ENCODE measurements around the gene UBE2N. TPM values are rescaled to one million over a fixed set of nuclear protein-coding genes. Genes with fewer than 3 reads are reported as not detected.
A peak's percentile ranks its signal among the peaks of the same experiment; 100 is the strongest.
"Not testable (repeated sequence)": the region's sequence is repeated elsewhere in the genome, so short reads cannot be mapped to it uniquely, and the experiment has no call there.

Gene UBE2N
- total RNA-seq, 2 experiments from 2014 or later, result 228 to 235 TPM

DNA sequence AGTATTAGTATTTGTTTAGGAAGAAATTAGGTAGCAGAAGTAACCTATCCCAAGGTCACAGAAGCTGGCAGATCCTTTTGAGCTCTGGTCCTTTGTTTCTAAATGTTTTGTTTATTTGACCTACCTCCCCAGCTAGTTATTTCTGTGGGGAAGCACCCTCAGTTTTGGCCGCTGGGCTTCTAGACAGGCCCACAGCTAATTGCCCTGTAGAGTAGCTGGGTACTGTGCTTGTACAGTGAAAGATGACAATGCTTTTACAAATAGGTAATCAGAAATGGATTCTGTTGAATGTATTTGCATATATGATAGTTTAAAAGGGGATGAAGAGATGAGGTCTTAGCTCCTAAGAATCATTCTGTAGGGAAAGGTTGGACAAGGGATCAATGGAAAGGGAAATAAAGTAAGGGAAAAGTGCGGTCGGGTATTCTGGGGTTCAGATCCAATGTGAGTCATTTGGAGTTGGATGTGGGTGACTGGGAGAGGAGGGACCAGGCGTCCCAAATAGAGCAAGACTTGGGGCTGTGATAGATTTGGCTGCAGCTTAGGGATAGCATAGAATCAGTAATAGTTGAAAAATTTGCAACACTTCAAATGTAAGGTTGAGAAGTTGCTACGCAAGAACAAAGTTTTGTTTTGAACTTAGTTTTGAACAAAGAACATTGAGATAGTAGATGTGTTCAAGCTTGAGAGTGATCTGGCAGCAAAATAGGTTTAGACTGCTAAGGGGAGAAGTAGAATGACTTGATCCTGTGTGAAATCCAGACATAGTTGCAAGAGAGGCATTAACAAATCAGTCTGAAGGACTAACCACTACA lies 60.4 kb downstream of the UBE2N start:
- Mint-ChIP-seq H3K9me3 (no peaks in the 10 kb centered on the region), H3K4me3 (peak overlapping the region; percentile 100), H3K27me3 (no peaks in the 10 kb centered on the region), H3K27ac (peak overlapping the region; percentile 64), H3K4me1 (peaks cover 37% of the 10 kb centered on the region), H3K36me3 (peaks cover 42% of the 10 kb centered on the region)
- no peak for DNase-seq

GRCh38 chr12:93380480-93381121 lies 61.1 kb downstream of the UBE2N start:
- Mint-ChIP-seq H3K27me3 (no peaks in the 10 kb centered on the region), H3K9me3 (no peaks in the 10 kb centered on the region), H3K4me3 (peak overlapping the region; percentile 100), H3K4me1 (peaks cover 40% of the 10 kb centered on the region), H3K36me3 (peaks cover 42% of the 10 kb centered on the region), H3K27ac (peak overlapping the region; percentile 64)
- DNase-seq, result no peak

GRCh38 chr12:93379981-93380361 lies 61.8 kb downstream of the UBE2N start:
- H3K27ac Mint-ChIP-seq, result peak overlapping the region; percentile 100
- H3K4me1 Mint-ChIP-seq, result peaks cover 38% of the 10 kb centered on the region
- peaks cover 36% of the 10 kb centered on the region for H3K36me3 Mint-ChIP-seq
- no peak for DNase-seq
- H3K27me3 Mint-ChIP-seq, result no peaks in the 10 kb centered on the region
- H3K9me3 Mint-ChIP-seq, result no peaks in the 10 kb centered on the region
- H3K4me3 Mint-ChIP-seq, result peak overlapping the region; percentile 100

- H3K36me3 Mint-ChIP-seq, result peaks cover 34% of the 10 kb centered on the region
Observed at GRCh38 chr12:93379326-93379980, 62.3 kb downstream of the UBE2N start.

GRCh38 chr12:93378998-93379325 lies 62.8 kb downstream of the UBE2N start:
- DNase-seq, result no peak
- H3K27me3 Mint-ChIP-seq, result no peaks in the 10 kb centered on the region
- peak overlapping the region; percentile 100 for H3K4me3 Mint-ChIP-seq
- H3K4me1 Mint-ChIP-seq, result peaks cover 43% of the 10 kb centered on the region
- H3K27ac Mint-ChIP-seq, result peak overlapping the region; percentile 100
- no peaks in the 10 kb centered on the region for H3K9me3 Mint-ChIP-seq
- H3K36me3 Mint-ChIP-seq, result peaks cover 34% of the 10 kb centered on the region

More at GRCh38 chr12:93379326-93379980, 62.3 kb downstream of the UBE2N start:
- H3K9me3 Mint-ChIP-seq, result no peaks in the 10 kb centered on the region
- peaks cover 38% of the 10 kb centered on the region for H3K4me1 Mint-ChIP-seq
- H3K4me3 Mint-ChIP-seq, result peak overlapping the region; percentile 100
- DNase-seq, result no peak
- no peaks in the 10 kb centered on the region for H3K27me3 Mint-ChIP-seq
- H3K27ac Mint-ChIP-seq, result peak overlapping the region; percentile 100

GRCh38 chr12:93378196-93378997 lies 63.4 kb downstream of the UBE2N start:
- DNase-seq, result peak; percentile 69
- peak overlapping the region; percentile 100 for H3K27ac Mint-ChIP-seq
- not testable (repeated sequence) for H3K27me3 Mint-ChIP-seq, H3K9me3 Mint-ChIP-seq
- peaks cover 33% of the 10 kb centered on the region for H3K36me3 Mint-ChIP-seq
- H3K4me1 Mint-ChIP-seq, result peaks cover 43% of the 10 kb centered on the region
- H3K4me3 Mint-ChIP-seq, result peak overlapping the region; percentile 100

- peaks cover 26% of the 10 kb centered on the region for H3K36me3 Mint-ChIP-seq
- H3K4me3 Mint-ChIP-seq, result peak within 1 kb of the TSS; percentile 100
- H3K27ac Mint-ChIP-seq, result peak within 1 kb of the TSS; percentile 100
- H3K9me3 Mint-ChIP-seq, result no peaks in the 10 kb centered on the region
- DNase-seq, result peak; percentile 96
- peaks cover 37% of the 10 kb centered on the region for H3K4me1 Mint-ChIP-seq
- no peaks in the 10 kb centered on the region for H3K27me3 Mint-ChIP-seq
Observed at GRCh38 chr12:93377252-93378195, 64.2 kb downstream of the UBE2N start, which contains the start of gene NUDT4. NUDT4 (plus strand) TSS chr12:93377925; CDS start chr12:93378323, 398 bp downstream.

GRCh38 chr12:93376436-93377251 lies 65.1 kb downstream of the UBE2N start:
- Mint-ChIP-seq H3K4me3 (peak overlapping the region; percentile 73), H3K36me3 (peaks cover 21% of the 10 kb centered on the region), H3K27me3 (no peaks in the 10 kb centered on the region), H3K27ac (no peak overlapping the region), H3K9me3 (no peaks in the 10 kb centered on the region), H3K4me1 (peaks cover 31% of the 10 kb centered on the region)
- DNase-seq, result no peak

GRCh38 chr12:93375906-93376305 lies 65.8 kb downstream of the UBE2N start:
- no peak for DNase-seq
- Mint-ChIP-seq H3K27ac (no peak overlapping the region), H3K4me3 (no peak overlapping the region), H3K36me3 (peaks cover 14% of the 10 kb centered on the region), H3K27me3 (no peaks in the 10 kb centered on the region), H3K4me1 (peaks cover 24% of the 10 kb centered on the region), H3K9me3 (no peaks in the 10 kb centered on the region)

GRCh38 chr12:93373961-93374656 lies 67.6 kb downstream of the UBE2N start:
- H3K4me1 Mint-ChIP-seq, result peaks cover 18% of the 10 kb centered on the region
- peaks cover 5% of the 10 kb centered on the region for H3K36me3 Mint-ChIP-seq

DNA sequence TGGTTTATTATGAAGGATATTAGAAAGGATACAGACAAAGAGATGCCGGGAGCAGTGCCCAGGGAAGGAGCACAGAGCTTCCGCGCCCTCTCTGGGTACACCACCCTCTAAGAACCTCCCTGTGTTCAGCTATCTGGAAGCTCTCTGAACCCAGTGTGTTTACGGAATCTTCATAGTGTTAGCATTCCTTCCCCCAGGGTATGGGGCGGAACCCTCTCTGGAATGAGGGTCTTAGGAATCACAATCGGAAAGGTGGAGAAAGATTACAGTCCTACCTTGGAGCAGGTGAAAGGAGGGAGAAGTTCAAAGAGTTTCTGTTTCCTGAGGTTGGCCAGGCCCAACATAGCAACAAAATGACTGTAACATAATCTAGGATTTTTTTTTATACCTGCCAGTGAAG lies 70.8 kb downstream of the UBE2N start:
- no peak overlapping the region for H3K4me3 Mint-ChIP-seq
- no peaks in the 10 kb centered on the region for H3K9me3 Mint-ChIP-seq
- no peak for DNase-seq
- H3K36me3 Mint-ChIP-seq, result no peaks in the 10 kb centered on the region
- H3K27ac Mint-ChIP-seq, result no peak overlapping the region
- peaks cover 8% of the 10 kb centered on the region for H3K4me1 Mint-ChIP-seq
- no peaks in the 10 kb centered on the region for H3K27me3 Mint-ChIP-seq

More at GRCh38 chr12:93373961-93374656, 67.6 kb downstream of the UBE2N start:
- no peak for DNase-seq
- Mint-ChIP-seq H3K9me3 (no peaks in the 10 kb centered on the region), H3K27ac (no peak overlapping the region), H3K4me3 (no peak overlapping the region), H3K27me3 (no peaks in the 10 kb centered on the region)

- Mint-ChIP-seq H3K36me3 (no peaks in the 10 kb centered on the region), H3K9me3 (no peaks in the 10 kb centered on the region), H3K4me3 (no peak overlapping the region), H3K4me1 (peaks cover 7% of the 10 kb centered on the region), H3K27me3 (no peaks in the 10 kb centered on the region), H3K27ac (no peak overlapping the region)
- no peak for DNase-seq
Observed at GRCh38 chr12:93369505-93369904, 72.2 kb downstream of the UBE2N start.

- Mint-ChIP-seq H3K27ac (no peak overlapping the region), H3K4me3 (no peak overlapping the region), H3K36me3 (no peaks in the 10 kb centered on the region), H3K4me1 (peaks cover 6% of the 10 kb centered on the region), H3K27me3 (no peaks in the 10 kb centered on the region), H3K9me3 (no peaks in the 10 kb centered on the region)
- DNase-seq, result no peak
Observed at GRCh38 chr12:93368766-93369165, 73.0 kb downstream of the UBE2N start.

Data from activated naive CD8-positive, alpha-beta T cell treated with anti-CD3 and anti-CD28 coated beads for 36 hours (primary cell).